HepG2 (cell line): Measurements from ENCODE around the gene RRP12. TPM values are rescaled to one million over a fixed set of nuclear protein-coding genes. Genes with fewer than 3 reads are reported as not detected.
A peak's percentile ranks its signal among the peaks of the same experiment; 100 is the strongest.

Experiments
- FOXA3 ChIP-seq: IDR thresholded peaks from 2 replicates; pipeline ENCODE4 v1.6.1; 2016; ENCODE audit warnings: missing genetic modification reagents, missing compliant biosample characterization
- FOXO1 ChIP-seq: sonication (generic); formaldehyde crosslinking; IDR thresholded peaks from 2 replicates; pipeline ENCODE4 v1.4.0; 2020; ENCODE audit warnings: missing genetic modification reagents
- HIC2 ChIP-seq: sonication (generic); formaldehyde crosslinking; IDR thresholded peaks from 2 replicates; pipeline ENCODE4 v1.9.0; 2022; ENCODE audit warnings: low read depth, missing genetic modification reagents
- HNRNPLL ChIP-seq: fragments of 200-400 bp; formaldehyde crosslinking; IDR thresholded peaks from 2 replicates; pipeline ENCODE4 v1.6.1; 2017; ENCODE audit warnings: mild to moderate bottlenecking, low read depth, low read length; ENCODE audit not compliant: poor library complexity, severe bottlenecking
- PCBP2 ChIP-seq: fragments of 200-400 bp; formaldehyde crosslinking; optimal IDR thresholded peaks from 2 replicates; pipeline ENCODE3; 2018; ENCODE audit warnings: low read length, low read depth; ENCODE audit not compliant: poor library complexity, severe bottlenecking
- ZBTB1 ChIP-seq: sonication (generic); formaldehyde crosslinking; IDR thresholded peaks from 2 replicates; pipeline ENCODE4 v1.4.0; 2020; ENCODE audit warnings: missing genetic modification reagents, borderline replicate concordance
- ZNF710 ChIP-seq: sonication (generic); formaldehyde crosslinking; IDR thresholded peaks from 2 replicates; pipeline ENCODE4 v1.5.0; 2020; ENCODE audit warnings: mild to moderate bottlenecking, missing genetic modification reagents, borderline replicate concordance
- ZNF790 ChIP-seq: sonication (generic); formaldehyde crosslinking; IDR thresholded peaks from 2 replicates; pipeline ENCODE4 v1.8.0; 2022; ENCODE audit warnings: missing genetic modification reagents, mild to moderate bottlenecking, borderline replicate concordance
- polyA plus RNA-seq, 8 experiments: library from polyadenylated mRNA; depleted of rRNA in 3 of 8; stranded (reverse) in 7 of 8; unstranded in 1 of 8; fragments of >200 nt; fragmentation: Illumina TruSeq in 4 of 8; extraction: Trizol in 4 of 8; gene quantifications; 2 replicates each; pipeline versions ENCODE4 v1.2.1 to v1.2.3, GENCODE V29; 2011 to 2016; ENCODE audit warnings: low read depth in 4 of 8, missing spikeins in 1 of 8, mixed read lengths in 1 of 8; ENCODE audit not compliant: insufficient read depth in 1 of 8
- total RNA-seq, 5 experiments: library from RNA; depleted of rRNA; stranded (reverse); fragments of >200 nt; fragmentation: Illumina TruSeq; extraction: Trizol; gene quantifications; 2 replicates each; pipeline ENCODE4 v1.2.3, GENCODE V29; 2016; ENCODE audit warnings: low read depth in 1 of 5
- TF ChIP-seq, protein P1 (sequence below): sonication (generic); formaldehyde crosslinking; IDR thresholded peaks from 2 replicates; pipeline ENCODE4 v1.4.0; 2020; ENCODE audit warnings: mild to moderate bottlenecking, missing genetic modification reagents
- TF ChIP-seq, protein P2 (sequence below): sonication (generic); formaldehyde crosslinking; IDR thresholded peaks from 2 replicates; pipeline ENCODE4 v1.4.0; 2020; ENCODE audit warnings: mild to moderate bottlenecking, missing genetic modification reagents, borderline replicate concordance

RRP12 gene
- total and polyA plus RNA-seq, 2 of the 13 experiments (the other 11 are each of a cell fraction or from before 2014, with no cell fraction given) = 13.2 to 39.4 TPM

GRCh38 chr10:97407211-97407951 is 6.2 kb upstream of the RRP12 start (continued):
- TF ChIP-seq ZNF710 (CRISPR knock-in tag) (no peak), ZBTB1 (CRISPR knock-in tag) (no peak), HIC2 (CRISPR knock-in tag) (no peak), PCBP2 (no peak), ZNF790 (CRISPR knock-in tag) (no peak), FOXO1 (CRISPR knock-in tag) (no peak), FOXA3 (CRISPR knock-in tag) (no peak; the same call in 1 of the 2 replicates), HNRNPLL (no peak)
- TF ChIP-seq, protein P1, sequence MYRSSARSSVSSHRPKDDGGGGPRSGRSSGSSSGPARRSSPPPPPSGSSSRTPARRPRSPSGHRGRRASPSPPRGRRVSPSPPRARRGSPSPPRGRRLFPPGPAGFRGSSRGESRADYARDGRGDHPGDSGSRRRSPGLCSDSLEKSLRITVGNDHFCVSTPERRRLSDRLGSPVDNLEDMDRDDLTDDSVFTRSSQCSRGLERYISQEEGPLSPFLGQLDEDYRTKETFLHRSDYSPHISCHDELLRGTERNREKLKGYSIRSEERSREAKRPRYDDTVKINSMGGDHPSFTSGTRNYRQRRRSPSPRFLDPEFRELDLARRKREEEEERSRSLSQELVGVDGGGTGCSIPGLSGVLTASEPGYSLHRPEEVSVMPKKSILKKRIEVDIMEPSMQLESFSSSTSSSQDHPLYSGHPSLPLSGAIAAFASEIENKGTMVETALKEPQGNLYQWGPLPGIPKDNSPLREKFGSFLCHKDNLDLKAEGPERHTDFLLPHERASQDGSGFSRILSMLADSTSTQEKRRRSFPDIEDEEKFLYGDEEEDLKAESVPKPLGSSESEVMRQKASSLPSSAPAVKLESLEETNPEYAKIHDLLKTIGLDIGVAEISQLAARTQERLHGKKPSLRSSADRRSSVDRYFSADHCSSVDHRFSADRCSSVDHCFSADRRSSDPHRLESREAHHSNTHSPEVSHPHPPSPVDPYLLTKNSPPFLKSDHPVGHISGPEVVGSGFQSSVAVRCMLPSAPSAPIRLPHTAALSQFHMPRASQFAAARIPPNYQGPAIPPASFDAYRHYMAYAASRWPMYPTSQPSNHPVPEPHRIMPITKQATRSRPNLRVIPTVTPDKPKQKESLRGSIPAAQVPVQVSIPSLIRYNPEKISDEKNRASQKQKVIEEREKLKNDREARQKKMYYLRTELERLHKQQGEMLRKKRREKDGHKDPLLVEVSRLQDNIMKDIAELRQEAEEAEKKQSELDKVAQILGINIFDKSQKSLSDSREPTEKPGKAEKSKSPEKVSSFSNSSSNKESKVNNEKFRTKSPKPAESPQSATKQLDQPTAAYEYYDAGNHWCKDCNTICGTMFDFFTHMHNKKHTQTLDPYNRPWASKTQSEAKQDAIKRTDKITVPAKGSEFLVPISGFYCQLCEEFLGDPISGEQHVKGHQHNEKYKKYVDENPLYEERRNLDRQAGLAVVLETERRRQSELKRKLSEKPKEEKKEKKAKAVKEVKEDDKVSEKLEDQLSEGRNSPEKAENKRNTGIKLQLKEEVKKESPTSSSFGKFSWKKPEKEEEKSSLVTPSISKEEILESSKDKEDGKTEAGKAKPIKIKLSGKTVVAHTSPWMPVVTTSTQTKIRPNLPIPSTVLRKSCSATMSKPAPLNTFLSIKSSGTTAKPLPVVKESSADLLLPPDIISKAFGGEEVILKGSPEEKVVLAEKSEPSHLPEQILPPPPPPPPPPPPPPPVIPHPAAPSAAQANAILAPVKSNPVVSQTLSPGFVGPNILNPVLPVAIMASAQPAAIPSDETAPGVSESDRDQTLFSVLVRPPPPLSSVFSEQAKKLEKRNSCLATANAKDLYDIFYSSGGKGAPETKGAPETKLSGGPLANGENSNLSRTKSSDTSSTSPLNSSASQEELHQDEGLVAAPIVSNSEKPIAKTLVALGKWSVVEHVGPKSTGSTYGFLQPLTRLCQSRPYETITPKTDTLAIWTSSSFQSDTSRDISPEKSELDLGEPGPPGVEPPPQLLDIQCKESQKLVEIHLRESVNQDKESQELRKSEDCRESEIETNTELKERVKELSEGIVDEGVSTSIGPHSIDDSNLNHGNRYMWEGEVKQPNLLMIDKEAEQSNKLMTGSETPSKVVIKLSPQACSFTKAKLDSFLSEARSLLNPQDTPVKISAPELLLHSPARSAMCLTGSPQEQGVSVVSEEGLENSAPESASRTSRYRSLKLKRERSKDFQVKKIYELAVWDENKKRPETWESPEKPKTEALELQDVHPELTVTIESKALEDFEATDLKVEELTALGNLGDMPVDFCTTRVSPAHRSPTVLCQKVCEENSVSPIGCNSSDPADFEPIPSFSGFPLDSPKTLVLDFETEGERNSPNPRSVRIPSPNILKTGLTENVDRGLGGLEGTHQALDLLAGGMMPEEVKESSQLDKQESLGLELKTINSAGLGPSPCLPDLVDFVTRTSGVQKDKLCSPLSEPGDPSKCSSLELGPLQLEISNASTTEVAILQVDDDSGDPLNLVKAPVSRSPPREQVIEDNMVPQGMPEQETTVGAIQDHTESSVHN (CRISPR knock-in tag) = no peak
- TF ChIP-seq, protein P2, sequence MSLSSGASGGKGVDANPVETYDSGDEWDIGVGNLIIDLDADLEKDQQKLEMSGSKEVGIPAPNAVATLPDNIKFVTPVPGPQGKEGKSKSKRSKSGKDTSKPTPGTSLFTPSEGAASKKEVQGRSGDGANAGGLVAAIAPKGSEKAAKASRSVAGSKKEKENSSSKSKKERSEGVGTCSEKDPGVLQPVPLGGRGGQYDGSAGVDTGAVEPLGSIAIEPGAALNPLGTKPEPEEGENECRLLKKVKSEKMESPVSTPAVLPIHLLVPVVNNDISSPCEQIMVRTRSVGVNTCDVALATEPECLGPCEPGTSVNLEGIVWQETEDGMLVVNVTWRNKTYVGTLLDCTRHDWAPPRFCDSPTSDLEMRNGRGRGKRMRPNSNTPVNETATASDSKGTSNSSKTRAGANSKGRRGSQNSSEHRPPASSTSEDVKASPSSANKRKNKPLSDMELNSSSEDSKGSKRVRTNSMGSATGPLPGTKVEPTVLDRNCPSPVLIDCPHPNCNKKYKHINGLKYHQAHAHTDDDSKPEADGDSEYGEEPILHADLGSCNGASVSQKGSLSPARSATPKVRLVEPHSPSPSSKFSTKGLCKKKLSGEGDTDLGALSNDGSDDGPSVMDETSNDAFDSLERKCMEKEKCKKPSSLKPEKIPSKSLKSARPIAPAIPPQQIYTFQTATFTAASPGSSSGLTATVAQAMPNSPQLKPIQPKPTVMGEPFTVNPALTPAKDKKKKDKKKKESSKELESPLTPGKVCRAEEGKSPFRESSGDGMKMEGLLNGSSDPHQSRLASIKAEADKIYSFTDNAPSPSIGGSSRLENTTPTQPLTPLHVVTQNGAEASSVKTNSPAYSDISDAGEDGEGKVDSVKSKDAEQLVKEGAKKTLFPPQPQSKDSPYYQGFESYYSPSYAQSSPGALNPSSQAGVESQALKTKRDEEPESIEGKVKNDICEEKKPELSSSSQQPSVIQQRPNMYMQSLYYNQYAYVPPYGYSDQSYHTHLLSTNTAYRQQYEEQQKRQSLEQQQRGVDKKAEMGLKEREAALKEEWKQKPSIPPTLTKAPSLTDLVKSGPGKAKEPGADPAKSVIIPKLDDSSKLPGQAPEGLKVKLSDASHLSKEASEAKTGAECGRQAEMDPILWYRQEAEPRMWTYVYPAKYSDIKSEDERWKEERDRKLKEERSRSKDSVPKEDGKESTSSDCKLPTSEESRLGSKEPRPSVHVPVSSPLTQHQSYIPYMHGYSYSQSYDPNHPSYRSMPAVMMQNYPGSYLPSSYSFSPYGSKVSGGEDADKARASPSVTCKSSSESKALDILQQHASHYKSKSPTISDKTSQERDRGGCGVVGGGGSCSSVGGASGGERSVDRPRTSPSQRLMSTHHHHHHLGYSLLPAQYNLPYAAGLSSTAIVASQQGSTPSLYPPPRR = 0 out of 2 replicates have a peak, but pooled peaks have one; percentile 14
